Astrocyte of the cerebellum (primary cell): ENCODE measurements around the gene TCF4.

Experiments used
- DNase-seq: peaks from one replicate; pipeline ENCODE4 v3.0.0-alpha.2; 2011; ENCODE audit warnings: low read depth
- H3K4me3 ChIP-seq: 2 replicates; pipeline ENCODE4 v1.5.1; 2011; ENCODE audit warnings: mild to moderate bottlenecking, low read depth, low read length, moderate library complexity
- CTCF ChIP-seq: IDR thresholded peaks from 2 replicates; pipeline ENCODE4 v1.5.1; 2012; ENCODE audit warnings: low read length, low read depth, moderate library complexity, mild to moderate bottlenecking; ENCODE audit errors: missing control alignments
- in situ Hi-C: cut with HindIII; loops from 2 replicates; pipeline ENCODE4 v1.10.0; 2017; ENCODE audit warnings: low sequenced_read_pairs

TCF4 gene

DNA sequence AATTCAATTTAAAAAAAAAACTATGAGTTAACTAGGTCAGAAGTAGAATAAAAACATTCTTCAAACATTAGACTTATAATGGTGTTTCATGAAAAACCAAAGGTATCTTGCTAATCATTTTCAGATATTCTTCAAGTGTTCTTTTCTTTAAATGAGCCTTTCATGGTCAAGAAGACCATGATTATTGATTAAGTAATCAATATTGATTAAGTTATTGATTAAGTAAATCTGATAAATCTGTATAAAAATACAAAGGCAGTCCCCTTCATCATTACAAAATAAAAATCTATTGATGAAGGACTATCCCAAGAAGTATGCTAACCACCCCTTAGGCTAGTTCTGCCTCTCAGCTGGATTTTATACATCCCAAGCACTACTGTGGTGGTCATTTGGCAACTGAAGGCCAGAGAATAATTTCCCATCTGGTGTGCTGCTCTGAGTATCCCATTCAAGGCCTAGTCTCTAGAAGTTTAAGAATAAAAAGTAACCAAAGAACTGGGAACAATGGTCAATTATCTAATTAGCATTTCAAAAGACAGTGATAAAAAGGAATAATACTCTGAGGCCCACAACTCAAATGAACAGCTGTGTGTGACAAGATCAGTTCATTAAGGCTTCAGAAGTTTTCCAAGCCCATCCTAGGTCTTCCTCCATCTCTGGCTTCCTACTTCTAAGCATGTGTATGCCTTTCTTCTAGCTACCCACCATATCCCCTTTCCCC, 63.5 kb downstream of the TCF4 start:
- in situ Hi-C loops: no loop called here
- DNase-seq: no peak
- H3K4me3 ChIP-seq: no peak overlapping the region
- TF ChIP-seq CTCF: no peak

- DNase-seq: no peak
- no peak overlapping the region for H3K4me3 ChIP-seq
- in situ Hi-C loops: no loop called here
- no peak for TF ChIP-seq CTCF
Measured at GRCh38 chr18:55523001-55523400, 65.0 kb downstream of the TCF4 start.

- peak; percentile 21 for TF ChIP-seq CTCF
- no peak overlapping the region for H3K4me3 ChIP-seq
- DNase-seq: no peak
- in situ Hi-C loops: no loop called here
Measured at GRCh38 chr18:55522011-55522410, 66.0 kb downstream of the TCF4 start.

GRCh38 chr18:55517055-55517454, 70.9 kb downstream of the TCF4 start:
- in situ Hi-C loops: no loop called here
- TF ChIP-seq CTCF: no peak
- DNase-seq: no peak
- H3K4me3 ChIP-seq: no peak overlapping the region

DNA sequence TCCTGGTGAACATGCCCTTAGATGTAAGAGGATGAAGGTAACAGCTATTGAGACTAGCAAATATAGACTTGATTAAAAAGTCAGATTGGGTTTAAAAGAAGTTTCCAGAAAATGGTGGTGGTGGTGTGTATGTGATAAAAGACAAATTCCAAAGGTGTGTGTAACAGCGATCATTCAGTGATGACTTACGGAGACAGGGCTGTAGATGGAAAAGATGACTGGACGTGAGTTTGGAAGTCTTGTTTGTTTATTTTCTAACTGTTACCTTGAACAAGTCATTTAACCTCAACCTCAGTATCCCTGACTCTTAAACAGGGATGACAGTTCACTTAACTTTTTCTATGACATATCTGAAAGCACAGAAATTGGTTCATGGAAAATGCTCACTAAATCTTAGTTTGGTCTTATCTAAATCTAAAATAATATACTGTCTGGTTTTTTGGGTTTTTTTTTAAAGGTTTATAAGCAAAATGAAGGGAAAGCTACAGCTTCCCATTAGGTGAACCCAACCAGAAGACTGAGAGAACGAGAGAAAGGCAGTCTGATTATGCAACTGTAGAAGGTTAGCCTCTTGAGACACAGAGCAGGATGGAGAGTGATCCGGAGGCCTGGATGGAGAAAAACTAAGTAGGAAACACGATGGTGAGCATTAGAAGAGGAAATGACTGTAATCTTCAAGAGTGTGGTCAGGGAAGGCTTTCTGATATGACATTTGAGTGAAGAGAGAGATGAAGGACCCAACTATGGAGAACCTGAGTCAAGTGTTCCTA, 71.9 kb downstream of the TCF4 start:
- no peak for TF ChIP-seq CTCF
- in situ Hi-C loops: no loop called here
- no peak overlapping the region for H3K4me3 ChIP-seq
- no peak for DNase-seq

- no peak for TF ChIP-seq CTCF
- no peak overlapping the region for H3K4me3 ChIP-seq
- in situ Hi-C loops: no loop called here
- no peak for DNase-seq
Measured at GRCh38 chr18:55515214-55515613, 72.8 kb downstream of the TCF4 start.
